NCI-H1105 treated with DMSO at 0.1 percent for 48 hours (cell line): ENCODE measurements around the gene BRD4.
A peak's percentile ranks its signal among the peaks of the same experiment; 100 is the strongest.

Source experiments
- DNase-seq: peaks from one replicate; lab custom pipeline; 2025; lab: John Stamatoyannopoulos, UW

The BRD4 gene

GRCh38 chr19:15265214-15265849 lies 67.0 kb downstream of the BRD4 start:
- DNase-seq = no peak

DNA sequence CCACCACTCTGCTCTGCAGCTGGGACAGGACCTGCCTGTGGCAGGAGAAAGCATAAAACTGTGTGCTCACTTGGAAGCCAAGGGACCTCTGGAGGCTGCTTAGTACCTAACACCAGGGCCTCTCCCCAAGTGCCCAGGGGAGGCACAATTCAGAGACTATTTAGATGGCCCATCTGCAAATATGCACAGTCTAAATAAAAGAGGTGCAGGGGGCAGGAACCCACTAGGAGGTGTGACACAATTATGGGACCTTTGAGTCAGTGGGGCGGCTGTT lies 67.5 kb downstream of the BRD4 start:
- no peak for DNase-seq

GRCh38 chr19:15264061-15264932 lies 68.0 kb downstream of the BRD4 start:
- peak; percentile 16 for DNase-seq

- DNase-seq = no peak
These were observed 68.9 kb downstream of the BRD4 start for GRCh38 chr19:15263361-15263985.

- no peak for DNase-seq
These were observed 70.3 kb downstream of the BRD4 start for GRCh38 chr19:15262011-15262410.

DNA sequence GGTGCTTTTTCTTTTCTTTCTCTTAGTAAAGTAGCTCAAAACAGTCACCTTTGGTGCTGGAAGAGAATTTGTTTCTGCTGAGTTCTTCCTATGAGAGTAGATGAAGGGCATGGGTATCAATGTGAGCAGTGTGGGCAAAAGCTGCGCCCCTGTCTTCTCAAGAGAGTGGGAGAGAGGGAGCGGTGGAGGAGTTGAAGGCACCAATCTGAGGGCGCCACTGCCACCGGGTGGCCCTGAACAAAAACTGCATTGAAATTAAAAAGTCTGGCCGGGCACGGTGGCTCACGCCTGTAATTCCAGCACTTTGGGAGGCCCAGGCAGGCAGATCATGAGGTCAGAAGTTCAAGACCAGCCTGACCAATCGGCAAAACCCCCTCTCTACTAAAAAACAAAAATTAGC lies 71.4 kb downstream of the BRD4 start:
- DNase-seq = no peak

DNA sequence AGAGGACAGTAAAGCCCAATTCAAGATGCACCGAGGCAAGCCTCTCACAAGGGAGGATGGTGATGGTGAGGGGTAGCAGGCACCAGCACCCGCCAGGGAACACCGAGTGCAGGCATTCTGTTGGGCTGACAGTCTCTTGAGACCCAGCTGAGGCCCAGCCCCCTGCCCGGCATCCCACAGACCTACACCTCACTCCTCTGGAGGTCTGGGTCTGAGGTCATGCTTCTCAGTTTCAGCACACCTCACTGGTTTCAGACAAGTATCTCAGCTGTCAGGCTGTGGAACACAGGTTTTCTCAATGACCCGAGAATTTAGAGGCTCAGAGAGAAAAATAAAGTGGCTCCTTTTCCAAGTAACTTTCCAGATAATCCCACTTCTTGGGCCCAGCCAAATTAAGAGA lies 72.4 kb downstream of the BRD4 start:
- DNase-seq = no peak

GRCh38 chr19:15257782-15258181 lies 74.6 kb downstream of the BRD4 start:
- no peak for DNase-seq

DNA sequence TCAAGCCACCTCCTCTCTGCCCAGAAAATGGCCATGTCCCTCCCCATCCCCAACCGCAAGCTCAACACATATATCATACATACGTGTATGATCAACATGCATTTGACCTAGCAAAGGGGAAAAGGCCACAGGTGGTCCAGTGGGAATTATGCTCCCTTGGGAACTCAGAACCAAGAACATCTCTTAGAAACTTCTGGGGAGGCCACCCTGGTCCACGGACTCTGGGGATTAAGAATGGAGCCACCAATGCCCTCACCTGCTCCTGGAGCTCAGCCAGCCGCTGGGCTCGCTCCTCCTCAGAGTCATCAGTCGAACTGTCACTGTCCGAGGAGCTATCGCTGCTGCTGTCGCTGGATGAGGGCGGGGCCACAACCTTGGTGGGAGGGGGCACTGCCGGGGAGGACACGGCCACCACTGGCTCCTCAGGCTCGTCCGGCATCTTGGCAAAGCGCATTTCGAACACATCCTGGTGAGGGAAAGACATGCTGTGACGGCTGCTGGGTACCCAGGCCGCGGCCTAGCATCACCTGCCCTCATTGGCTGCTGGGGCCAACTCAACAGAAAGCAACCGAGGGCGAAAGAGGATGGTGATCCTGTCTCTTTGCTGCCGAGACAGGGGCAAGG lies 75.5 kb downstream of the BRD4 start:
- no peak for DNase-seq

DNA sequence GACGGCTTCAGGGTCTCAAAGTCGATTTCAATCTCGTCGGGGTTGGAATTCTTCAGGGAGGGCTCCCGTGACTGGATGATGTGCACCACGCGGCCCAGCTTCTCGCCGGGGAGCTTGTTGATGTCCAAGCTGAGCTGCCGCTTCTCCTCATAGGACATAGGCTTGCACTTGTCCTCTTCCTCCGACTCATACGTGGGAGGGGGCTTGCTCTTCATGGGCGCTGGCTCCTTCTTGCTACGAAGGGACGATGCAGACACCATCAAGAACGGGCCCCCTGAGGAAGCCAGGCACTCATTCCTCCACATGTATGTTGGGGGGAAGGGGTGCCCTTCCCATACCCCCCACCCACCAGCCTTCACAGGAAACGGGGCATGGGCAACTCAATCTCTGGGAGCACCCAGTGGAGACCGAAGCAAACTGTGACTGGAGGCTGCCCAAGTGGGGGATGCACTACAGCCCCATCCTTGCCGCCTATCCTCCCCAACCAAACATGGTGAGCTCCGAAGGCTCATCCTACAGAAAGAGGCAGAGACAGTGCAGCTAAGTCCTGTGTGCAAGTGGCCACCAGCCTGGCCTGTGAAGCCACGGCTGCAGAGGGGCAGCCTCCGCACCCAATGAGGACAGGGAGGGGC lies 76.9 kb downstream of the BRD4 start:
- DNase-seq = no peak

DNA sequence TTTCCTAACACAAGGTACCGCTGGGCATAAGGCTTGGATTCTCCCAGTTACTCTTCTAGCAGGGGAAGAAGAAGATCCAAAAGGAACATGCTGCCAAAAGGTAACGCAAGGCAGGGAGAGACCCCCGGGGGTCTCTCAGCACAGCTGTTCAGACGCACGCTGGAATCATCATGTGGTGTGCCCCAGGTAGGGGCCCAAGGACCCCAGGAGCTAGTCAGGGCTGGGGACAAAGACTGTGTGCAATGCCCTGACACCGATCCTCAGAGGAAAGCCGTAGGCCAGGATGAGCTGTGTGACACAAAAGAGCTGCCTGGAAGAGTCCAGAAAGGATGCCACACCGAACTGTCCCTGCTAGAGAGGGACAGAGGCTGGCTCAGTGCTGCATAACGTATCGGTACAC lies 77.8 kb downstream of the BRD4 start:
- DNase-seq = no peak

GRCh38 chr19:15253513-15253912 lies 78.8 kb downstream of the BRD4 start:
- no peak for DNase-seq

DNA sequence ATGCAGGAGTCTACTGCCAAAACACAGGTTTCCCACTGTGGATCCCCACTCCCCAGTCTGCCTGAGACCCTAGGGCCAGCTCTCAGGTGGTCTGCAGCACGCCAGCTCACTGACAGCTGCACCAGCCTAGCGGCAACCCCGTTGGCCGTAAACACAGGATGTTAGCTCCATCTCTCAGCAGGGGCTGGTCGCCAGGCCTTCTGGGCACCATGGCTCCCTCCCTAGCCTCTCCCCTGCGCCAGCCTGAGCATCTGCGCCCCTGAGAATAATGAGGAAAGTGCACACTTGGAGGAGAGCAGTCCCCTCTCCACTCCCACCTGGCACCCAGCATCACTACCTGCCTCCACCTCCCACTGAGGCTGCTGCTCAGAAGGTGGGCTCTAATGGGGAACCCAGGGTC lies 79.3 kb downstream of the BRD4 start:
- DNase-seq = no peak

GRCh38 chr19:15252398-15253018 lies 79.8 kb downstream of the BRD4 start:
- no peak for DNase-seq

DNA sequence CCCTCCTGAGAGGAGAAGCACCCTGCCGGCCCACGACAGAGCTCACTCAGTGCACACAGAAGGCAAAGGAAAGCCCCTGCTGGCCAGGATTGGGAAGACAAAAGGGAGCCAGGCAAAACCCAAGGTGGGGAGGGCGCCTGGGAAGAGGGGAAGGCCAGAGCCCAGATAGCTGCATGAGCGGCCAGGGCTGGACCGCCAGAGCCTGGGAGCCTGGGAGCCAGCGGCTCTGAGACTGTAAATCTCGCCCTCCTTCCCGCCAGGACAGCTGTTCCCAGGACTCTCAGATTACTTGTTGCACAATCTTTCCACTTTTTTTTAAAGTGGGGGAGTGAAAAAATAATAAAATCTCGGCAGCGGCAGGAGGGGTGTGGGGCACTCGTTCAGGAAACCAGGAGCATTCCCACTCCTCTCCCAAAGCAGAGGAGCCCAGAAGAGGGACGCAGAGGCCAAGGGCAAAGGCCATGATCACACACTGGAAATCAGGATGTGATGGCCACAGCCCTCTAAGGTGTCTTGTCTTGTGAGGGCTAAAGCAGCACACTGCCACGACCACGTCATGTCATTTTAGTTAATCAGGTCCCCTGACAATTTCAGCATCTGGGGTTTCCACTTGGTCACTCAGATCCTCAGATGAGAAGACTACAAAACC lies 80.5 kb downstream of the BRD4 start:
- no peak for DNase-seq

GRCh38 chr19:15251010-15251748 lies 81.2 kb downstream of the BRD4 start:
- DNase-seq = no peak

- no peak for DNase-seq
These were observed 81.7 kb downstream of the BRD4 start for GRCh38 chr19:15250640-15250993.

GRCh38 chr19:15249972-15250639 lies 82.2 kb downstream of the BRD4 start:
- DNase-seq = no peak

DNA sequence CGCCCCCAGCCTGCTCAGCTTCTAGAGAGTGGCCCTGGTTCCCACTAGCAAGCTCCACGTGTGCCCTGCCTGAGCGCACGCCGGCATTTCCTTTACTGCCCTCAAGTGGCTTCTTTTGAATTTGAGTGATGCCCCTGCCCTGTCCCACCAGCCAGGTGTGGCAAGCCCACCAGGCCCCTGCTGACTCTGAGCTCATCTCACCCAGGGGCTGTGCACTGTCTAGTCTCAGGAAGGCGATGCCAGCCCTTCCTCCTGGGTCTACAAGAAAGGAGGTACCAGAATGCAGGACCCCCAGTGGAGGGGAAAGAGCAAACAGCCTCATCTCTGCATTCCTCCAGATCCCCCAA lies 82.8 kb downstream of the BRD4 start:
- DNase-seq = no peak
